GM12892 (cell line): ENCODE measurements around the gene FBXL7.

ENCODE experiments used
- POLR2A ChIP-seq: IDR thresholded peaks from 2 replicates; pipeline ENCODE4 v1.6.1; 2011; ENCODE audit warnings: low read depth, low read length, control low read depth
- POLR2AphosphoS5 ChIP-seq: IDR thresholded peaks from 2 replicates; pipeline ENCODE4 v1.6.1; 2011; ENCODE audit warnings: low read depth, low read length, control low read depth
- TAF1 ChIP-seq: IDR thresholded peaks from 2 replicates; pipeline ENCODE4 v1.6.1; 2011; ENCODE audit warnings: low read depth, mild to moderate bottlenecking, control low read depth, low read length, borderline replicate concordance

- TF ChIP-seq POLR2A: no peak
- no peak for TF ChIP-seq TAF1
- TF ChIP-seq POLR2AphosphoS5: no peak
Measured at GRCh38 chr5:15545082-15545481, 45.1 kb downstream of the FBXL7 start.
